ENCODE data around the gene ZNF394. TPM values are rescaled to one million over a fixed set of nuclear protein-coding genes. Genes with fewer than 3 reads are reported as not detected.

ZNF394 gene
- total and polyA plus RNA-seq, 9 of the 15 experiments (the other 6 are each of a cell fraction or from before 2014, with no cell fraction given): 2.9 to 32.2 (median 24.2) TPM

DNA sequence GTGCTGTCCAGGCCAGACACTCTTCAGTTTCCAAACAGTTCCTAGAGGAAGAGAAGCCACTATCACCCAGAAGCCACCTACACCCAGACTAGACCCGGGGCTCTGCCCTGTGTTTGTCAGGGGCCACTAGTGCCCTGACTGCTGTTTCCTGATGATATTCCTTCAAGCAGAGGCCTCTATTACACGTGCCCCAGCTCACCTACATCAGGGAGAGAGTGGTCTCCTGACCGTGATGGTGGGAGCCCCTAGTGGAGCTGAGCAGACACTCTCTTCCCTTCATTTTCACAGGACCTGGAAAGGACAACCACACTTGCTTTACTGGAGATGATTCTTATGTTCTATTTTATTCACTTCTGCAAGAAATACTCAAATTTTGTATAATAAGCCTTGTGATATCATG lies 9.2 kb downstream of the ZNF394 start:
- Histone ChIP-seq H3K36me3 (ENCODE audit: control insufficient read depth, insufficient read depth, low read length) (peaks cover 45% of the 10 kb centered on the region), H3K79me2 (ENCODE audit: control insufficient read depth, insufficient read depth, low read length) (peaks cover 7% of the 10 kb centered on the region; the same call in 1 of the 3 replicates), H3K9me1 (ENCODE audit: control insufficient read depth, insufficient read depth, low read length) (no peaks in the 10 kb centered on the region), H2AFZ (ENCODE audit: low read depth, low read length) (no peak overlapping the region), H3K4me2 (ENCODE audit: insufficient read depth, low read length) (no peak overlapping the region), H4K20me1 (replicated peaks; ENCODE audit: control insufficient read depth, insufficient read depth, low read length) (no peaks in the 10 kb centered on the region), H3K9ac (ENCODE audit: insufficient read depth in 1 of 2, low read depth in 2 of 2, low read length in 2 of 2) (no peak overlapping the region), H3K4me3 (no peak overlapping the region), H3K27ac (ENCODE audit: extremely low read depth, low read depth, low read length) (no peak overlapping the region), H3K9me3 (replicated peaks; ENCODE audit: control insufficient read depth, insufficient read depth, low read depth, low read length) (peaks cover 18% of the 10 kb centered on the region), H3K4me1 (replicated peaks in 1 of 2; ENCODE audit: control insufficient read depth in 2 of 2, insufficient read depth in 2 of 2, low read length in 2 of 2) (no peaks in the 10 kb centered on the region), H3K27me3 (ENCODE audit: control insufficient read depth in 2 of 2, insufficient read depth in 2 of 2, low read length in 2 of 2) (no peaks in the 10 kb centered on the region)
- ATAC-seq: peak; percentile 65
- in situ Hi-C loops (cut with MboI) (no loop called here), intact Hi-C loops (cut with micrococcal nuclease) (no loop called here)
- POLR2A ChIA-PET: interaction anchor here (0.8 to 1.1 kb wide), 4 partner anchors 9 to 15 kb away, joined by 3 to 4 read pairs (median 4); partner anchors contain the start of genes ZKSCAN5 and ZNF394
- no TSS peak for BruUV-seq (replicated peaks)
- CTCF ChIA-PET (ENCODE audit: low intra/inter-chr PET ratio): no interaction called here
- DNase-seq (ENCODE audit: extremely low read depth in 1 of 4, low spot score in 3 of 4): no peak
- 42% methylated on average over 3 of the region's 3 CpGs for whole genome bisulfite sequencing (ENCODE audit: insufficient coverage, low coverage, missing lambda C conversion rate)
- no peak for FAIRE-seq
- TF ChIP-seq, protein P1, sequence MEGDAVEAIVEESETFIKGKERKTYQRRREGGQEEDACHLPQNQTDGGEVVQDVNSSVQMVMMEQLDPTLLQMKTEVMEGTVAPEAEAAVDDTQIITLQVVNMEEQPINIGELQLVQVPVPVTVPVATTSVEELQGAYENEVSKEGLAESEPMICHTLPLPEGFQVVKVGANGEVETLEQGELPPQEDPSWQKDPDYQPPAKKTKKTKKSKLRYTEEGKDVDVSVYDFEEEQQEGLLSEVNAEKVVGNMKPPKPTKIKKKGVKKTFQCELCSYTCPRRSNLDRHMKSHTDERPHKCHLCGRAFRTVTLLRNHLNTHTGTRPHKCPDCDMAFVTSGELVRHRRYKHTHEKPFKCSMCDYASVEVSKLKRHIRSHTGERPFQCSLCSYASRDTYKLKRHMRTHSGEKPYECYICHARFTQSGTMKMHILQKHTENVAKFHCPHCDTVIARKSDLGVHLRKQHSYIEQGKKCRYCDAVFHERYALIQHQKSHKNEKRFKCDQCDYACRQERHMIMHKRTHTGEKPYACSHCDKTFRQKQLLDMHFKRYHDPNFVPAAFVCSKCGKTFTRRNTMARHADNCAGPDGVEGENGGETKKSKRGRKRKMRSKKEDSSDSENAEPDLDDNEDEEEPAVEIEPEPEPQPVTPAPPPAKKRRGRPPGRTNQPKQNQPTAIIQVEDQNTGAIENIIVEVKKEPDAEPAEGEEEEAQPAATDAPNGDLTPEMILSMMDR (IDR thresholded peaks at IDR 0.05 in 2 of 3, conservative IDR thresholded peaks at IDR 0.05 in 1 of 3; ENCODE audit: insufficient read depth in 2 of 3, low read depth in 1 of 3, low read length in 3 of 3): peak; percentile 1 to 20 (median 10); a peak in 1 of 6 replicates
- no peak for TF ChIP-seq SIN3B (IDR thresholded peaks at IDR 0.05; ENCODE audit: low read depth)
- TF ChIP-seq L3MBTL2 (IDR thresholded peaks at IDR 0.05): peak; percentile 62
- no peak for TF ChIP-seq MBD2 (IDR thresholded peaks at IDR 0.05; ENCODE audit: borderline replicate concordance, low read depth)
- TF ChIP-seq, protein P2, sequence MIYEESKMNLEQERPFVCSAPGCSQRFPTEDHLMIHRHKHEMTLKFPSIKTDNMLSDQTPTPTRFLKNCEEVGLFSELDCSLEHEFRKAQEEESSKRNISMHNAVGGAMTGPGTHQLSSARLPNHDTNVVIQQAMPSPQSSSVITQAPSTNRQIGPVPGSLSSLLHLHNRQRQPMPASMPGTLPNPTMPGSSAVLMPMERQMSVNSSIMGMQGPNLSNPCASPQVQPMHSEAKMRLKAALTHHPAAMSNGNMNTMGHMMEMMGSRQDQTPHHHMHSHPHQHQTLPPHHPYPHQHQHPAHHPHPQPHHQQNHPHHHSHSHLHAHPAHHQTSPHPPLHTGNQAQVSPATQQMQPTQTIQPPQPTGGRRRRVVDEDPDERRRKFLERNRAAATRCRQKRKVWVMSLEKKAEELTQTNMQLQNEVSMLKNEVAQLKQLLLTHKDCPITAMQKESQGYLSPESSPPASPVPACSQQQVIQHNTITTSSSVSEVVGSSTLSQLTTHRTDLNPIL (CRISPR knock-in tag; IDR thresholded peaks at IDR 0.05): no peak
- TF ChIP-seq, protein P3, sequence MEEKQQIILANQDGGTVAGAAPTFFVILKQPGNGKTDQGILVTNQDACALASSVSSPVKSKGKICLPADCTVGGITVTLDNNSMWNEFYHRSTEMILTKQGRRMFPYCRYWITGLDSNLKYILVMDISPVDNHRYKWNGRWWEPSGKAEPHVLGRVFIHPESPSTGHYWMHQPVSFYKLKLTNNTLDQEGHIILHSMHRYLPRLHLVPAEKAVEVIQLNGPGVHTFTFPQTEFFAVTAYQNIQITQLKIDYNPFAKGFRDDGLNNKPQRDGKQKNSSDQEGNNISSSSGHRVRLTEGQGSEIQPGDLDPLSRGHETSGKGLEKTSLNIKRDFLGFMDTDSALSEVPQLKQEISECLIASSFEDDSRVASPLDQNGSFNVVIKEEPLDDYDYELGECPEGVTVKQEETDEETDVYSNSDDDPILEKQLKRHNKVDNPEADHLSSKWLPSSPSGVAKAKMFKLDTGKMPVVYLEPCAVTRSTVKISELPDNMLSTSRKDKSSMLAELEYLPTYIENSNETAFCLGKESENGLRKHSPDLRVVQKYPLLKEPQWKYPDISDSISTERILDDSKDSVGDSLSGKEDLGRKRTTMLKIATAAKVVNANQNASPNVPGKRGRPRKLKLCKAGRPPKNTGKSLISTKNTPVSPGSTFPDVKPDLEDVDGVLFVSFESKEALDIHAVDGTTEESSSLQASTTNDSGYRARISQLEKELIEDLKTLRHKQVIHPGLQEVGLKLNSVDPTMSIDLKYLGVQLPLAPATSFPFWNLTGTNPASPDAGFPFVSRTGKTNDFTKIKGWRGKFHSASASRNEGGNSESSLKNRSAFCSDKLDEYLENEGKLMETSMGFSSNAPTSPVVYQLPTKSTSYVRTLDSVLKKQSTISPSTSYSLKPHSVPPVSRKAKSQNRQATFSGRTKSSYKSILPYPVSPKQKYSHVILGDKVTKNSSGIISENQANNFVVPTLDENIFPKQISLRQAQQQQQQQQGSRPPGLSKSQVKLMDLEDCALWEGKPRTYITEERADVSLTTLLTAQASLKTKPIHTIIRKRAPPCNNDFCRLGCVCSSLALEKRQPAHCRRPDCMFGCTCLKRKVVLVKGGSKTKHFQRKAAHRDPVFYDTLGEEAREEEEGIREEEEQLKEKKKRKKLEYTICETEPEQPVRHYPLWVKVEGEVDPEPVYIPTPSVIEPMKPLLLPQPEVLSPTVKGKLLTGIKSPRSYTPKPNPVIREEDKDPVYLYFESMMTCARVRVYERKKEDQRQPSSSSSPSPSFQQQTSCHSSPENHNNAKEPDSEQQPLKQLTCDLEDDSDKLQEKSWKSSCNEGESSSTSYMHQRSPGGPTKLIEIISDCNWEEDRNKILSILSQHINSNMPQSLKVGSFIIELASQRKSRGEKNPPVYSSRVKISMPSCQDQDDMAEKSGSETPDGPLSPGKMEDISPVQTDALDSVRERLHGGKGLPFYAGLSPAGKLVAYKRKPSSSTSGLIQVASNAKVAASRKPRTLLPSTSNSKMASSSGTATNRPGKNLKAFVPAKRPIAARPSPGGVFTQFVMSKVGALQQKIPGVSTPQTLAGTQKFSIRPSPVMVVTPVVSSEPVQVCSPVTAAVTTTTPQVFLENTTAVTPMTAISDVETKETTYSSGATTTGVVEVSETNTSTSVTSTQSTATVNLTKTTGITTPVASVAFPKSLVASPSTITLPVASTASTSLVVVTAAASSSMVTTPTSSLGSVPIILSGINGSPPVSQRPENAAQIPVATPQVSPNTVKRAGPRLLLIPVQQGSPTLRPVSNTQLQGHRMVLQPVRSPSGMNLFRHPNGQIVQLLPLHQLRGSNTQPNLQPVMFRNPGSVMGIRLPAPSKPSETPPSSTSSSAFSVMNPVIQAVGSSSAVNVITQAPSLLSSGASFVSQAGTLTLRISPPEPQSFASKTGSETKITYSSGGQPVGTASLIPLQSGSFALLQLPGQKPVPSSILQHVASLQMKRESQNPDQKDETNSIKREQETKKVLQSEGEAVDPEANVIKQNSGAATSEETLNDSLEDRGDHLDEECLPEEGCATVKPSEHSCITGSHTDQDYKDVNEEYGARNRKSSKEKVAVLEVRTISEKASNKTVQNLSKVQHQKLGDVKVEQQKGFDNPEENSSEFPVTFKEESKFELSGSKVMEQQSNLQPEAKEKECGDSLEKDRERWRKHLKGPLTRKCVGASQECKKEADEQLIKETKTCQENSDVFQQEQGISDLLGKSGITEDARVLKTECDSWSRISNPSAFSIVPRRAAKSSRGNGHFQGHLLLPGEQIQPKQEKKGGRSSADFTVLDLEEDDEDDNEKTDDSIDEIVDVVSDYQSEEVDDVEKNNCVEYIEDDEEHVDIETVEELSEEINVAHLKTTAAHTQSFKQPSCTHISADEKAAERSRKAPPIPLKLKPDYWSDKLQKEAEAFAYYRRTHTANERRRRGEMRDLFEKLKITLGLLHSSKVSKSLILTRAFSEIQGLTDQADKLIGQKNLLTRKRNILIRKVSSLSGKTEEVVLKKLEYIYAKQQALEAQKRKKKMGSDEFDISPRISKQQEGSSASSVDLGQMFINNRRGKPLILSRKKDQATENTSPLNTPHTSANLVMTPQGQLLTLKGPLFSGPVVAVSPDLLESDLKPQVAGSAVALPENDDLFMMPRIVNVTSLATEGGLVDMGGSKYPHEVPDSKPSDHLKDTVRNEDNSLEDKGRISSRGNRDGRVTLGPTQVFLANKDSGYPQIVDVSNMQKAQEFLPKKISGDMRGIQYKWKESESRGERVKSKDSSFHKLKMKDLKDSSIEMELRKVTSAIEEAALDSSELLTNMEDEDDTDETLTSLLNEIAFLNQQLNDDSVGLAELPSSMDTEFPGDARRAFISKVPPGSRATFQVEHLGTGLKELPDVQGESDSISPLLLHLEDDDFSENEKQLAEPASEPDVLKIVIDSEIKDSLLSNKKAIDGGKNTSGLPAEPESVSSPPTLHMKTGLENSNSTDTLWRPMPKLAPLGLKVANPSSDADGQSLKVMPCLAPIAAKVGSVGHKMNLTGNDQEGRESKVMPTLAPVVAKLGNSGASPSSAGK (IDR thresholded peaks at IDR 0.05): peak; percentile 31; the same call in 1 of the 2 replicates
- no peak for TF ChIP-seq NR2F6 (CRISPR knock-in tag; IDR thresholded peaks at IDR 0.05)

Measured in K562 (cell line).